Camera-type eye (tissue), 1 donor: Measurements from ENCODE around the gene GPR153. TPM values are rescaled to one million over a fixed set of nuclear protein-coding genes. Genes with fewer than 3 reads are reported as not detected.

Experiments
- total RNA-seq: library from RNA; depleted of rRNA; stranded (reverse); fragments of >200 nt; gene quantifications from one replicate; pipeline ENCODE4 v1.2.3, GENCODE V29; 2014

GPR153 gene
- total RNA-seq: 17.4 TPM

DNA sequence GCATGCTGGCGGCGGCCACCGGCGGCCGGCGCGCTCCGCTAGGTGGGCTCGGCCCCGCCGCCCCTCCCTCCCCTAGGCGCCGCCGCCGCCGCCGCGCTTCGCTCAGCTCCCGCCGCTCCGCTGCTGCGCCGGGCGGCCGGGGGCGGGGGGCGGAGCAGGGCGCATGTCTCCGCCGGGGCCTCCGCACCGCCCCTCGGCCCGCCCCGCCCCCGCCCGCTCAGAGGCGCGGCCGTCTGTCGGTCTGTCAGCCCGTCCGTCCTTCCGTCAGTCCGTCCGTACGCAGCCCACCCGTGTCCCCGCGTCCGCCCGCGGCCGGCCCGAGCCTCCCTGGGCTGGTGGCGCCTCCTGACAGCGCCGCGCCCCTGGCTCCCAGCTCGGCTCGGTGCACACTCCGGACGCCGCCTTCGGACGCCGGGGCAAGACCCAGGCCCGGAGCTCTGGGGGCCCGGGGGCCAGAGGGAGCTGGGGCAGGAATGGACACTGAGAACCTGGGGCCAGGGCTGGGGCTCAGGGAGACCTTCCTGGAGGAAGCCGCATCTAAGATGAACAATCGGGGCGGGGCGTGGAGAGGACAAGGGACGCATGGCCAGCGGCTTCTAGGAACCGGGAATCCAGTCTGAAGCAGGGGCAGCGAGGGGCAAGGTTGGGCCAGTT, at the start of gene GPR153:
TSS of gene GPR153 (minus strand) at position 138 of the 654 bp plus-strand sequence. CDS start 6,193 bp downstream, outside the sequence.

DNA sequence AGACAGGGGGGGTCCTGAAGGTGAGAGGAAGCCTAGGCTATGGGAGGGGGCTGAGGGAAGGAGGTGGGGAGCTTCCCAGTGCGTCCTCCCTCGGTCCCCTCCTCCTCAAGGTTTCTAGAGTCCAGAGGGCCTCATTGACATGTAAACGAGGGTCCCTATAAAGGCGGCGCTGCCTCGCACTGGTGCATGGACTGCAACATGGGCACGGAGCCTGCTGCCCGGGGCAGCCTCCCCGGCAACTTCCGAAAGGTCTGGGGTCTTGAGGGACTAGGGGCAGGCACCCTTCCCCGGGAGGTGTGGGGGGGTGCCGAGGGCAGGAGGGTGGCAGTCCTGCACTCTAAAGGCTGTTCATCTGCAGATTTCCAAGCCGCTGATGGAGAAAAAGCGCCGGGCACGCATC, 16.9 kb downstream of the GPR153 start, which contains the start of gene HES3:
TSS of gene HES3 (plus strand) at position 187 of the 400 bp plus-strand sequence. CDS start at position 374, 187 bp downstream.

GRCh38 chr1:6205849-6206519, 54.9 kb downstream of the GPR153 start, which contains the start of gene RNF207:
Gene RNF207, plus strand, starts transcription at chr1:6206119. Its CDS starts 417 bp downstream, at chr1:6206536.

DNA sequence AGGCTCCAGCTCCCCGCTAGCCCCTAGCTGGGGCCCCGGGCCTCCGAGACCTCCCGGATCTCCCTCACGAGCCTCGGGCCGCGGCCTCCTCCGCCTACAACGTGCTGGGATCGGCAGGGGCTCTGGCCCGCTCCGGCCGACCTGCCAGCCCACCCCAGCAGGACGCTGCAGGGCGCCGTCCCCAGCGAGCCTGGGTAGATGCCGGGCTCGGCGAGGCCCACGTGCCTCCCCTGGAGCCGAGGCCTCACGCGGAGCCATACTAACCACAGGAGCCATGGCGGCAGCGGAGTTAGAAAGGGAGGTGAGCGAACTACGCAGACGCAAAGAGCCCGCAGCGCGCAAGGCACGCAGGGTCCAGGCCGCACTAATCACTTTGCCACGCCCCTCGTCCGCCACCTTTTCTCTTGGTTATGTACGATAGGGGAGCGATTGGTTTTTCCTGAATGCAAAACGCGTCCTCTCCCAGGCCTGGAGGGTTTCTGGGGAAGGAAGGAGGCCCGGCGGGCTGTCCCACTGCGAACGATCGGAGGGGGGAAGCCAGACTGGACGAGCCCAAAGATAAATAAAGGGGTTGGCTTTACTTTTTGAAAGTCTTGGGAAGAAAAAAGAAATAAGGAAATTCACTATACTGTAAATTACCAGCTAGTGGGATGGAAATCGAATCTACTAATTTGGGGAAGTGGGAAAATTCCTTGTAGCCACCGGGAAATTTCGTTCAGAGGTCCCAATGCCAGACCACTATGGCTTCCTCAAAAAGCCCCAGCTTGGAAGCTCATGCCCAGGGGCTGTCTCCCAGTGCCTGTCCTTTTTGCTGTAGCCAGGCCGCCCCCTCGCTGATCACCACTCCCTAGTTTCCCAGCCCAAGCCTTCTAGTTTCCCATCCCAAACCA, 61.4 kb downstream of the GPR153 start, which contains the start of gene RPL22:
TSS of gene RPL22 (minus strand) at position 298 of the 890 bp plus-strand sequence. CDS start at position 276, 22 bp downstream.

Other genes starting within 250 kb of the GPR153 start
- 17.3 TPM for gene KCNAB2, start 215.2 kb downstream of the GPR153 start, total RNA-seq
- gene CHD5, start 80.8 kb downstream of the GPR153 start, total RNA-seq: 10.1 TPM
- gene RPL22, start 61.5 kb downstream of the GPR153 start, total RNA-seq: 252 TPM
- gene RNF207, start 55.0 kb downstream of the GPR153 start, total RNA-seq: 64.0 TPM
- 46.5 TPM for gene ICMT, start 25.1 kb downstream of the GPR153 start, total RNA-seq
- gene HES3, start 16.9 kb downstream of the GPR153 start, total RNA-seq: not detected
- 26.3 TPM for gene ACOT7, start 132.7 kb upstream of the GPR153 start, total RNA-seq
- 1.2 TPM for gene HES2, start 158.8 kb upstream of the GPR153 start, total RNA-seq
- gene ESPN, start 163.7 kb upstream of the GPR153 start, total RNA-seq: 27.5 TPM
- 30.7 TPM for gene TNFRSF25, start 205.1 kb upstream of the GPR153 start, total RNA-seq
- 34.3 TPM for gene PLEKHG5, start 230.6 kb upstream of the GPR153 start, total RNA-seq